GM12878 (cell line): Measurements from ENCODE around the gene GJA10. TPM values are rescaled to one million over a fixed set of nuclear protein-coding genes. Genes with fewer than 3 reads are reported as not detected.
A peak's percentile ranks its signal among the peaks of the same experiment; 100 is the strongest.

Experiments used
- CEBPZ ChIP-seq: fragments of 150-350 bp; IDR thresholded peaks from 2 replicates; pipeline ENCODE4 v1.6.1; 2016; ENCODE audit warnings: low read depth, low read length
- CUX1 ChIP-seq: IDR thresholded peaks from 2 replicates; pipeline ENCODE4 v1.6.1; 2012; ENCODE audit warnings: improper control_type of control experiment, low read depth, low read length; ENCODE audit not compliant: insufficient replicate concordance
- RCOR1 ChIP-seq: conservative IDR thresholded peaks from 2 replicates; pipeline ENCODE4 v1.6.1; 2012; ENCODE audit warnings: low read depth, low read length, improper control_type of control experiment
- SUPT20H ChIP-seq: IDR thresholded peaks from 2 replicates; pipeline ENCODE4 v1.6.1; 2011; ENCODE audit warnings: low read depth, mild to moderate bottlenecking, low read length, moderate library complexity, borderline replicate concordance; ENCODE audit not compliant: control insufficient read depth
- WRNIP1 ChIP-seq: IDR thresholded peaks from 2 replicates; pipeline ENCODE4 v1.6.1; 2011; ENCODE audit warnings: low read depth, low read length, improper control_type of control experiment, borderline replicate concordance
- YY1 ChIP-seq: IDR thresholded peaks from 2 replicates; pipeline ENCODE4 v1.6.1; 2011; ENCODE audit warnings: low read depth, mild to moderate bottlenecking, low read length
- ZZZ3 ChIP-seq: IDR thresholded peaks from 2 replicates; pipeline ENCODE4 v1.6.1; 2011; ENCODE audit warnings: low read depth; ENCODE audit not compliant: control insufficient read depth, insufficient read length
- polyA plus RNA-seq, 11 experiments: library from polyadenylated mRNA; depleted of rRNA in 4 of 11; unstranded in 6 of 11; stranded (reverse) in 5 of 11; fragments of >200 nt; fragmentation: Nextera tagmentation in 4 of 11; fragmentation: Illumina TruSeq in 1 of 11; extraction: Ambion mirVana in 4 of 11; extraction: Trizol in 1 of 11; gene quantifications; 1 replicate in 1 of 11; 2 replicates in 10 of 11; pipeline versions ENCODE4 v1.2.1 to v1.2.3, GENCODE V29; 2011 to 2016; ENCODE audit warnings: inconsistent platforms in 2 of 11, missing spikeins in 2 of 11, low read depth in 1 of 11
- total RNA-seq, 4 experiments: library from RNA; depleted of rRNA in 3 of 4; stranded (reverse); fragments of >200 nt in 3 of 4; fragmentation: Illumina TruSeq in 1 of 4; extraction: Trizol in 1 of 4; gene quantifications; 2 replicates each; pipeline versions ENCODE4 v1.2.1 to v1.2.3, GENCODE V29; 2013 to 2021

Gene GJA10
- total and polyA plus RNA-seq, 10 of the 15 experiments (the other 5 are each of a cell fraction or from before 2014, with no cell fraction given): not detected

- TF ChIP-seq CEBPZ: no peak
- no peak for TF ChIP-seq RCOR1
- 0 out of 2 replicates have a peak, but pooled peaks have one; percentile 32 for TF ChIP-seq YY1
- TF ChIP-seq ZZZ3: no peak
- TF ChIP-seq SUPT20H: no peak
- TF ChIP-seq CUX1: no peak
- TF ChIP-seq WRNIP1: no peak
- TF ChIP-seq, all 136 proteins: peak for 5
These were observed 46.2 kb downstream of the GJA10 start (continued) for GRCh38 chr6:89940225-89941027.
